ENCODE data around the gene EIF3B.
"Not testable (repeated sequence)": the region's sequence is repeated elsewhere in the genome, so short reads cannot be mapped to it uniquely, and the experiment has no call there.

EIF3B gene

GRCh38 chr7:2399848-2400587 is 45.4 kb downstream of the EIF3B start:
- no peak for DNase-seq (ENCODE audit: low read depth)

GRCh38 chr7:2402687-2403013 is 48.0 kb downstream of the EIF3B start:
- no peak for DNase-seq (ENCODE audit: low read depth)

- peak; percentile 83 for DNase-seq (ENCODE audit: low read depth)
Measured at GRCh38 chr7:2403014-2403717, 48.5 kb downstream of the EIF3B start, which contains the start of gene CHST12. TSS of gene CHST12 (plus strand) at chr7:2403611. CDS start at chr7:2432640, 29,029 bp downstream.

DNA sequence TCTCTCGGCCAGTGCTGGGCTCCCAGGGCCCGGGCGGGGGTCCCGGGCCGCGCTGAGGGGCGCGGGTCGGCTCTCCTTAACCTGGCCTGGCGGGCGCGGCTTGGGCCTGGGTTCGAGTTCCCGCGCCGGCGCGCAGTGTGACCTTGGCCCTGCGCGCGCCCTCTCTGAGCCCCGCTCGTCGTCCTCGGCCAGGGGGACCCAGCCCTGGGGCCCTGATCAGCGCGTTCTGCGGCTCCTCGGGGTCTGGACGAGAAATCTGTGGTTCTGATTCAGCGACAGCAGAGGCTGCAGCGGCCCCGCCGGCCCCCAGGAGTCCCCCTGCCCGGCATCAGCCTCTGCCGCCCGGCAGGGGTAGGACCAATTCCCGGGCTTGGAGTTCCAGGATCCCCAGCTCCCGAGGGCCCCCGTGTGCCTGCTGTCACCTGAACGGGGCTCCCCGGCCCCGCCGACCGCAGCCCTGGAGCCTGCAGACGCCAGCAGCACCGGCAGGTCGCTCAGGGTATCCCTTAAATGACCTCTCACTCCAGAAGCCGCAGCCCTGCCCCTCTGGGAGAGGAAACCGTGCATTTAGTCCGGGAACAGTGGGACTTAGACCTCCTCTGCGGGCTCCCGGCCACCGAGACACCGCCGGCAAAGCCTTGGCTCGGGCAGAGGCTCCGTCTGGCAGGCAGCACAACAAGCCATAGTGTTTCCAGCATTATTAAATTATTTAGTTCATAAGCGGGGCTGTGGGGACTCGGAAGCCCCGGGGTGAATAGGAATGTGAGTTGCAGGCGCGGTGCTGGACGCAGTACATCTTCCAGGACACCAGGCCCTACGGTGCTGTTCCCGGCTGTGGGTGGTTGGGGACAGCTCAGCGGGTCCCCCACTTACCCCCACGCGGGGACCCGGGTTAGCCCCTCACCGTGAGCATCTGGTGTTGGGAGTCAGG is 49.4 kb downstream of the EIF3B start:
- no peak for DNase-seq (ENCODE audit: low read depth)

DNA sequence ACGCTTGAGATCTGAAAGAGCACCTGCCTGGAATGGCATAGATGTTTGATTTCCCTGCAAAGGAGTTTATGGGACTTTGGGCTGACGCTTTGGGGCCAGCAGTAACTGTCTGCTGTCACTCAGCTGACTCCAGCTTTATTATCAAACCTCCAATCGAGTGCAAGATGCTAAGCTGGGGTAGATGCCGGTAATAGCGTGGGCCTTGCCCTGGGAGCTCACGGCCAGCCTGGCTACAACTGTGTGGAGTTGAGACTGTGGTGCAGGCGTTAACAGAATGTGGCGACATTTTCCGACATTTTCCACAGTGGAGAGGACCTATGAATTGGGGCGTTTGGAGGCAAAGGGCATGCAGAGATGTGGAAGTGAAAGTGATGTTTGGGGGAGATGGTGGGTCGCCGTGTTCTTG is 50.1 kb downstream of the EIF3B start:
- DNase-seq (ENCODE audit: low read depth), result no peak

- DNase-seq (ENCODE audit: low read depth), result no peak
Measured at GRCh38 chr7:2405201-2405600, 50.6 kb downstream of the EIF3B start.

DNA sequence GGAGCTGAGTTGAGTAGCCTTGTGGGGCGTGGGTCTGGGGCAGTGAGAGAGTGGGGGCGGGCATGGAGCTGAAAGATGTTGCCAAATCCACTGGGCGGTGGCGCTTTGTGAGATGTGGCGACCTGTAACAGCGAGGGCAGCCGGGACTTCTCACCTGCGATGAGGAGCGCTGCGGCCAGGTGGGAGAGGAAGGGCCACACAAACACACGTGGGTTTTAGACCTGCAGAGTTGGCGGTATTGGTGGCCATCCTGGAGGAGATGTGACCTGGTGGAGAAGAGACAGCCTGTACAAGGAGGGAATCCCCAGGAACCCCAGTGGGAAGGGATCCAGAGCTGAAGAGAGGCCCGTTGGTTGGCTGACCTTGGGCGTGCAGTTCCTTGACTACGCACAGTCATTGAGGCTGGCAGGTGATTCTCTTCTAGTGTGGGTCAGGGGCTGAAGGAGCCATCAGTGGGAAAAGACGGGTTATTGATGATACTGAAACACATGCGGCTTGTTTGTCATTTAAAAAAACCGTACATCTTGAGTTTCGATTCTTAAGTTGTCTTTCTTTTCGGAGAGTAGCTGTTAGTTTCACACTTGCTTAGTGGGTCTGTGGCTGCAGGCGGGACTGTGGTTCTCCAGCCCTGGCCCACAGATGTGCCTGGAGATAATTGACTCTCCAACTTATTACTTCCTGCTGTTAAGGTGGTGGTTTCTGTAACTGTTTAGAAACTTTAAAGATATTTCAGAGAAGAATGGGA is 51.1 kb downstream of the EIF3B start:
- DNase-seq (ENCODE audit: low read depth), result no peak

DNA sequence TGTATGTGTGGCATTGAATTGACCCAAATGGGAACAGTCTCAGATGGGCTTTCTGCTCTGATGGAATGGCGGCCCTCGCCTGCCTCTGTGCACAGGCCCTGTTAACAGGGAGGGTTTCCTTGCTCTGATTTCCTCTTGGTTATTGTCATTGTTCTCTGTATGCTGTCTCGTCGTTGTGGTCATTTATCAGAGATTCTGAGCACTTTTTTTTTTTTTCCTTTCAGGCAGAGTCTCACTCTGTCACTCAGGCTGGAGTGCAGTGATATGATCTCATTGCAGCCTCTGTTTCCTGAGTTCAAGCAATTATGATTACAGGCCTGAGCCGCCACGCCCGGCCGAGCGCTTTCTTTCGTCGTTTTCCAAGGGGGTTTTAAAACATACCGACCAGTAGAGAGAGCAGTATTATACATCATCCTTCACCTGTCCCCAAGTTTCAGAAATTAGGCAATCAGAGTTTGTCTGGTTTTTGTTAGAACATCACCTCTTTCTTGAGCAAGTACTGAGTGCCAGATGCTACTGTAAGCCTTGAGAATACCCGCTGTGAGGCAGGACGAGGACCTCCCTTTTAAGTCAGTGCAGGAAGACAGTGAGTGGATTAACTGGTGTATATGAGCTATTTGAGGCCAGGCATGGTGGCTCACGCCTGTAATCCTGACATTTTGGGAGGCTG is 55.3 kb downstream of the EIF3B start:
- DNase-seq (ENCODE audit: low read depth), result no peak

DNA sequence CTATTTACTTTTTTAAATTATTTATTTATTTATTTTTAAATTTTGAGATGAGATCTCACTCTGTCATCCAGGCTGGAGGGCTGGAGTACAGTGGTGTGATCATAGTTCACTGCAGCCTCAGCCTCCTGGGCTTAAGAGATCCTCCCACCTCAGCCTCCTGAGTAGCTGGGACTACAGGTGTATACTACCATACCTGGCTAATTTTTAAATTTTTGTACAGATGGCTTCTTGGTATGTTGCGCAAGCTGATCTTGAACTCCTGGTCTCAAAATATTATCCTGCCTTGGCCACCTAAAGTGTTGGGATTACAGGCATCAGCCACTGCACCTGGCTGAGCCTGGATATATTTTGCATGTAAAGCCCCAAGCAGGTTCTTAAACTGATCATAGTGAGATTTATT is 56.4 kb downstream of the EIF3B start:
- no peak for DNase-seq (ENCODE audit: low read depth)

DNA sequence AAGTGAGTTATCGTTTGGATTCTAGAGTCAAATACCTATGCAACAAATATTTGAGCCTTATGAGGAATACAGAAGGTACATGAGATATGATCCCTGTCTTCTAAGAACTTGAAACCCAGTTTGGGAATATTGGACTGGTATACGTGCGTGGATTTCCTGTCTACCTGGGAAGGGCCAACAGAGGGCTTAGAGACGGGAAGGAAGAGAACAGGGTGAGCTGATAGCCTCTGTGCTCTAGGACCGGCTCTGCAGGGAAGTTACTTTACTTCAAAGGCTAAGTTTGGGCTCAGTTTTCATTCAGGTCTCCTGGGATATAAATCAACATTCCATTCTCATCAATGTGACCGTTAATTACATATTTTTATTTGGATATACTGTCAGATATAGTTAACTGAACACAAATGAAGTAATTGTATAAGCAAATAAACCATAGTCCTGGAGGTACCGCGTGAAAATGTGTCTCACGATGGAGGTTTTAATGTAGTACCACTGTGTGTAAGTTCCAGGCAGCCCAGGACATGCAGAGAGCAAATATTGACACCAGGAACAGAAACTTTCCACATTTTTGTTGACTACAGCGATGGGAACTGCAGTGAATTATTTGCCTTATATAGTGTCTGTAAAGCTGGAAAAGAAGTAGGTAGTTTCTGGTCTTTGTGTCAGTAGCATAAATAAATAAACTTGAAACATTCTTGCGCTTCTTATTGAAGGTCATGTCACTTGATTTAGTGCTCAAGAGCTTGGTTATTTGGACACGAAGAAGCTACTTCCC is 57.4 kb downstream of the EIF3B start:
- no peak for DNase-seq (ENCODE audit: low read depth)

GRCh38 chr7:2412587-2413201 is 58.1 kb downstream of the EIF3B start:
- DNase-seq (ENCODE audit: low read depth), result no peak

GRCh38 chr7:2416063-2416462 is 61.4 kb downstream of the EIF3B start:
- no peak for DNase-seq (ENCODE audit: low read depth)

- DNase-seq (ENCODE audit: low read depth), result no peak
Measured at GRCh38 chr7:2416650-2417049, 62.0 kb downstream of the EIF3B start.

GRCh38 chr7:2417178-2417577 is 62.6 kb downstream of the EIF3B start:
- DNase-seq (ENCODE audit: low read depth), result not testable (repeated sequence)

- DNase-seq (ENCODE audit: low read depth), result no peak
Measured at GRCh38 chr7:2417981-2418481, 63.4 kb downstream of the EIF3B start.

DNA sequence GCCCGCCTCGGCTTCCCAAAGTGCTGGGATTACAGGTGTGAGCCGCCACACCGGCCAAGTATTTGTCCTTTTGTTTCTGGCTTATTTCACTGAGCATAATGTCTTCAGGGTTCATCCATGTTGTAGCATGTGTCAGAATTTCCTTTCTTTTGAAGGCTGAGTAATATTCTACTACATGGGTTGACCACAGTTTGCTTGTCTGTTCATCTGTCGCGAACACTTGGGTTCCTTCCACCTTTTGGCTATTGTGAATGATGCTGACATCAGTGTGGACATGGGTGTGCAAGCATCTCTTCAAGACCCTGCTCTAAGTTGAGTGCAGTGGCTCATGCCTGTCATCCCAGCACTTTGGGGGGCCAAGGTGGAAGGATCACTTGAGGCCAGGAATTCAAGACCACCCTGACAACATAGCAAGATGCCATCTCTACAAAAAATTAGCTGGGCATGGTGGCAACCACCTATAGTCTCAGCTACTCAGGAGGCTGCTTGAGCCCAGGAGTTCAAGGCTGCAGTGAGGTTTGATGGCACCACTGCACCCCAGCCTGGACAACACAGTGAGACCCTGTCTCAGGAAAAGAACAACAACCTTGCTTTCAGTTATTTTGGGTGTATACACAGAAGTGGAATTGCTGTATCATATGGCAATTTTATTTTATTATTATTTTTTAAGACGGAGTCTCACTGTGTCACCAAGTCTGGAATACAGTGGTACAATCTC is 65.7 kb downstream of the EIF3B start:
- no peak for DNase-seq (ENCODE audit: low read depth)

GRCh38 chr7:2421943-2422310 is 67.3 kb downstream of the EIF3B start:
- no peak for DNase-seq (ENCODE audit: low read depth)

DNA sequence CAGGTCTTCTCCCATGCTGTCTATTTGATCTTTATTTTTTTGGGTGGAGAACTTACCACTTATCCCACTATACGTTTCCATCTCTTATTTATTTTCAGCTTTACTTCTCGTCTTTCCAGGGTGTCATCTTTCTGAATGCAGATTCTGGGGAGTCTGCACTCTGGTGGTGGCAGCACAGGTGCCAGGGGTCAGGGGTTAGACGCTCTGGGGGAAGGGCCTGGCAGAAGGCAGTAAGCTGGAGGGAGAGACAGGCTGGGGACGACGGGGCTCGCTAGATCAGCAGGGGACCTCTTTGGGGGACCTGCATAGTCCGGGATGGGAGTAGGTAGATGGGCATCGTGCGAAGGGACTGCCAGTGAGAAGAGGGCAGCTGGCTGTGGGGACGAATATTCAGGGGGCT is 71.1 kb downstream of the EIF3B start:
- no peak for DNase-seq (ENCODE audit: low read depth)

Data from stimulated activated CD8-positive, alpha-beta memory T cell treated with anti-CD3 and anti-CD28 coated beads, Interleukin-15, amount 100 ng/mL, for 1 hour (primary cell).